Activated CD4-positive, alpha-beta T cell treated with anti-CD3 and anti-CD28 coated beads, Interleukin-2, amount 50 U/mL, for 24 hours (primary cell): ENCODE measurements around the gene CXCL17.

ENCODE experiments used
- DNase-seq, 2 donors: peaks; one replicate each; pipeline ENCODE4 v3.0.0-alpha.2; 2020; ENCODE audit warnings: low read depth in 1 of 2, low spot score in 1 of 2

The CXCL17 gene

DNA sequence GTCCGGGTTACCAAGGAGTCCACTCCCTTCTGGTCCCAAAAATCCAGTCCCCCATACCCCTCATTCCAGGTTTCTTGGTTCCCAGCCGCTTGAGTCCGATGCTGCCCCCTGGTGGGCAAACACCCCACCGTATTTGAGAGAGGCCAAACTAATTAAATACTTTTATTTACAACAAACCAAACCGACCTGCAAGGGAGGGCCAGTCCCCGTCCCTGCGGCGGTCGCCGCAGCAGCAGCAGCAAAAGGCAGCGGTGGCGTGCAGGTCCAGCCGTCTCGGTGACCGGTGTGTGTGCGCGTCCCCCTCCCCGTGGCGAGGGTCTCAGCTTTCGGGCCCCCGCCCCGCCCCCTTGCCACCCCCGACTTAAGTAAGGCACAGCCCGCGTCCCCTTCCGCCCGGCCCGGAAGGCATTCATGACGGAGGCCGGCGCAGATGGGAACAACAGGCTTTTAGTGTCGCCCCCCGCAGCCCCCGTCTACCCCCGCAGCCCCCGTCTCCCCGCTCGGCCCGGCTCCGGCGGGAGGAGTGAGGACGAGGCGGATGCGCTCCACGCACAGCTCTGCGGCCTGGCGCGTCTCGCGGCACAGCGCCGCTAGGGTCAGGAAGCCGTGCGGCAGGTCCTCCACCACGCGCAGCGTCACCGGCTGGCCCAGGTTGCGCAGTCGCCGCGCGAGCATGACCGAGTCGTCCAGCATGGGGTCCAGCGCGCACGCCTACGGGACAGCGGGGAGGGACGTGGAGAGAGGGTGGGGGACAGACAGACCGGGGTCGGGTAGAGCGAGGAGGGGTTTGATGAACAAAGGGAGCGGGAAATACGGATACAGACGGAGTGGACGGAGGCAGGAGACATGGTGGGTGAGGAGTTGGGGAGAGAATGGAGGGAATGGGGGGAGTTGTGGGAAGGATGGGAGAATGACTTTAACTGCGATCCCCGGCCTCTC, 41.1 kb downstream of the CXCL17 start:
- DNase-seq: peak; percentile 56 to 66

DNA sequence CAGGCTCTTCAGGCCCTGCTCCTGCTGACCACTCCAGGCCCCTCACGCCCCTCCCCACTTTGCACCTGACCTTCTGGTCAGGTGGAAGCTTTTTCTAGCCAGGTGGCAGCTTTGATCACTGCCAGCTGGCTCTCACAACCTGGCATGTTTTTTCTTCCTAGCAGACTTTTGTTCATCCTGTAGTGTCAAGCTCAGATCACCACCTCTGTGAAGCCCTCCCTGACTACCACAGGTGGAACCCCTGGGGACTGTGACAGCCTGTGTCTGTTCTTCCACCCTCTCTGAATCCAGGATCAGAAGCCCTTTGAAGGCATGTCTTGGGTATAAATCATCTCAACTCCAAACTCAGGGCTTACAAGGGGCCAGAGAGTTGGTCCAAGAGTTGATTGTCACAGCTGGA, 42.3 kb downstream of the CXCL17 start:
- DNase-seq: no peak

DNA sequence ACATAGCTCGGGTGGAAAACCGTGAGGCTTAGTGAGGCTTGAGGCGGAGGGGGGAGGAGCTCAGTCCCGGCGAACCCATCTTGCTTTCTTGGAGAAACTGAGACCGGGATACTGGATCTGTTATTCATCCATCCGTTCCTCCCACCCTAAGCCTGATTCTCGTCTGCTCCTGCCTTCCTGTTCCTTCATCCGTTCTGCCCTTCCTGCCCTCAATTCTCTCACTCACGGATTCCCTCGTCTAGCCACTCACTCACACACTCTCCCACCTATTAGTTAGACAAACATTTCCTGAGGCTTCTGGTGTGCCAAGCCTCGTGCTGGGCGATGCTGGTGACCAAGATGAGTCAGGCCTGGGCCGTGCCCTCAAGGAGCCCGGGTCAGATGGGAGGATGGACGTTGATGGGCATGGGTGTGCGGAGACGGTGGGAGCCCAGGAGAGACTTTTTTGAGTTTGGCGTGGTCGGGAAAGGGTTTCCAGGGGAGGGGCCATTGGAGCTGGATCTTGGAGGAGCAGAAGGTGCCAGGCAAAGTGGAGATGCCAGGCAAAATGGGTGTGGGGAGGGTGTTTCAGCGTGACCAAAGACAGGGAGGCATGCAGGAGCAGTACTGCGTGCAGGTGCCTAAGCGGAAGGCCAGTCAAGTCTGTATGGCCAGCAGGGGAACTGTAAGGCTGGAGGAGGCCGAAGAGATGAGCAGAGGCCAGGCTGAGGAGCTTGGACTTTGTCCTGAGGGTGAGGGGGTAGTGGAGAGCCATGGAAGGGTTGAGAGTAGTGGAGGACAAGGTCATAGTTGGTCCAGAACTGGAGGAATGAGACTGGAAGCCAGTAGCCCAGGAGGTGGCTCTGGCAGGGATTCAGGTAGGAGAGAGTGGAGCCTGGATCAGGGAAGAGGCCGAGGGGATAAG, 45.2 kb downstream of the CXCL17 start:
- DNase-seq: no peak

DNA sequence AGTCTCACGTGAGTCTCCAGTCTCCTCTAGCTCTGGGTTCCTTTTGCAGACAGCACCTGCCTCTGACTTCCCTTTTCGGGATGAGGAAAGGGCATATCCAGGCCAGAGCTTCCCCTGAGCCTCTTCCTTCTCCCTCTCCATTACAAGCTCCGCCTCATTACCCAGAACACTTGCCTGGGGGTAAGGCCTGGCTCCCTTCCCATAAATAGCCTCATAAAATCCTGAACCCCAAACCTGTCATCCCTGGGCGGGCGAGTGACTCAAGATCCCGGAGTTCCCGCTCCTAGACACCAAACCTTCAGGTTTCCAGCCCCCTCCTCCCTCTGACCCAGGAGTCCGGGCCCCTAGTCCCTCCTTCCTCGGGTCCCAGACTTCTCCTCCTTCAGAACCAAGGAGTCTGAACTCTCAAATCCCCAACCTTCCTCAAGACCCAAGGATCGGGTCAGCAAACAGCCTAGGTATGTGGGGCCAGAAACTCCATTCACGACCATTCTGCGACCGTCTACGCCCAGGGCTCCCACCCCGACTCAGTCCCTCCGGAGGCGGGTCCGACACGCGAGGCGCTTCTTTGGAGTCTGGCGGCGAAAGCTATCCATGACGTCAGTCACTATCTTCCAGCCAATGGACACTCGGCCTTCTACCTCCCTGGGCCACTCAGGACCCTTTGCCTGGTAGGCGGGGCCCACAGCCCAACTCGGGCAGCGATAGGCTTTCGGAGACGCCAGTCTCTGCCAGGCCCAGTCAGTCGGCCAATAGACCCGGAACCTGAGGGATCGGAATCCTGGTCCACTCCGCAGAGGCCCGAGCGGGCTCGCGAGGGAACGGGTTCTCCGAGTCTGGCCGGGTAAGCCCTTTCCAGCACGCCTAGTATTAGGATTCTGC, 46.1 kb downstream of the CXCL17 start:
- DNase-seq: peak; percentile 86 to 94

DNA sequence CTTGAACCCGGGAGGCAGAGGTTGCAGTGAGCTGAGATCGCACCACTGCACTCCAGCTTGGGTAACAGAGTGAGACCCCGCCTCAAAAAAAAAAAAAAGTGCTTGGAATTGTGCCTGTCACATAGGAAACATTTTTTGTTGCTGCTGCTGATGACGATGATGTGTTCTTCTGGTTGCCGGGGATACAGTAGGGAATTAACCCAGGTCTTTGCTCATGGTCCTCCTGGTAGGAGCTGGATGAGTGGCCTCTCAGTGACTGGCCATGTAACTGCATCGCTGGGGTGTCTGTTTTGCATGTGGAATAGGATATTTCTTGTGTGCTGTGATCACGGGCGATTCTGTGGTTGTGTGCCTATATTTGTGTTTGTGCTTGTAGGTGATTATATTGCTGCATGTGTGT, 48.0 kb downstream of the CXCL17 start:
- no peak for DNase-seq

DNA sequence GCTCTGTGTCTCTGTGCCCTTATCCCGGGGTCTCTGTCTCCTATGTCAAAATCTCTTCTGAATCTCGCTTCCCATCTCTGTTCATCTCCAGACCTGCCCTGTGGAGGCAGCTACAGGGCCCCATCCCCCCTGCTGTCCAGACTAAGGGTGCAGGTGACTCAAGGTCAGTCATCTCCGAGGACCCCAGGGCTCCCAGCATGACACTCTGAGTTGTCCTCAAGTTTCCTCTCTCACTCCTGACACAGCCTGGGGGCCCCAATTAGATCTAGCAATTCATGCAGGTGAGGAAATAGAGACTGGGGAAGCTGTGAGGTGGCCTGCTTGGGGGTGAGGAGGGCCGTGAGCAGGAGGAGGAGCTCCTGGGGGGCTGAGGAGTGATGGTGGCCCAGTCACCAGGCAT, 50.6 kb downstream of the CXCL17 start:
- DNase-seq: no peak

DNA sequence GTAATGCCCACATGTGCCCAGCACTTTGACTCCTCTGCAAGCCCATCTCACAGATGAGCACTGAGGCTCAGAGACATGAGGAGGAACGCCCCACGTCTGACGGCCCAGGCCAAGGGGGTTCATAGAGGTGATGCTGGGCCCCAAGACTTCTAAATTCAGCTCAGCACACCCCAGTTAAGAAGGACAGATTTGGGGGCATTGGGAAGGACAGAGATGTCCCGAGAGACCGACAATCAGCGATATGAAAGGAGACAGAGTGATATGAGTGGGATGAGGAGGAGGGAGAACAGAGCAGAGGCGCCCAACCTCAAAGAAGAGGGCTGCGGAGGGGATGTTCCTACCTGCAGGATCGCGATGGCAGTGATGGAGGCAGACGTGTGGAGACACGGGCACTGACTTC, 52.8 kb downstream of the CXCL17 start, which contains the start of gene CNFN:
Gene CNFN, minus strand, starts transcription at position 399 of the 400 bp plus-strand sequence. CDS start 1,260 bp downstream, outside the sequence.
- no peak for DNase-seq

DNA sequence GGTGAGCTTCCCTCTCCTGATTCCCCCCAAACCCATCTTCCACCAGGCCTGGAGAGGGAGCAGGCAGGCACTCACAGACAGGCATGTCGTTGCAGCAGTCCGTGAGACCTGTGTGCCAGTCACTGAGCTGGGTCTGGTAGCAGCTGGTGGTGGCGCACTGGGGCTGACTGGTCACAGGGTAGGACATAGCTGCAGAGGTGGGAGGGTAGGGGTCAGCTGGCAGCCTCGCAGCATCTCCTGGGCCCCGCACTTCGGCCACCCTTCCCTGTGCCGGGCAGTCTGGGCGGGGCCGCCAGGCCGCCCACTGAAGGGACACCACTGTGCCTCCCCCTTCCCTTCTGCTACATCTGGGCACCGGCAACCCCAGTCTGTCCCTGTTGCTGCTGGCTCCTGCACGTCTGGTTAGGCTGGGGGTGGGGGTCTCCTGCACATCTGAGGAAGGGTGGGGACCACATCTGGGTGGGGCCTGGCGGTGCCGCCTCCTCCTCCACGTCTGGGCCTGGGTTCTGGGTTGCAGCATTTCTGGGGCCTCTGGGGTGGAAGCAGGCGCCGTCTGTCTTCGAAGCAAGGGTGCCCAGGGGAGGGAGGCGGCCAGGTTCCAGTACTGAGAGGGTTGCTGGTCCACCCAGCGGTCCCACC, 53.8 kb downstream of the CXCL17 start:
- DNase-seq: no peak

DNA sequence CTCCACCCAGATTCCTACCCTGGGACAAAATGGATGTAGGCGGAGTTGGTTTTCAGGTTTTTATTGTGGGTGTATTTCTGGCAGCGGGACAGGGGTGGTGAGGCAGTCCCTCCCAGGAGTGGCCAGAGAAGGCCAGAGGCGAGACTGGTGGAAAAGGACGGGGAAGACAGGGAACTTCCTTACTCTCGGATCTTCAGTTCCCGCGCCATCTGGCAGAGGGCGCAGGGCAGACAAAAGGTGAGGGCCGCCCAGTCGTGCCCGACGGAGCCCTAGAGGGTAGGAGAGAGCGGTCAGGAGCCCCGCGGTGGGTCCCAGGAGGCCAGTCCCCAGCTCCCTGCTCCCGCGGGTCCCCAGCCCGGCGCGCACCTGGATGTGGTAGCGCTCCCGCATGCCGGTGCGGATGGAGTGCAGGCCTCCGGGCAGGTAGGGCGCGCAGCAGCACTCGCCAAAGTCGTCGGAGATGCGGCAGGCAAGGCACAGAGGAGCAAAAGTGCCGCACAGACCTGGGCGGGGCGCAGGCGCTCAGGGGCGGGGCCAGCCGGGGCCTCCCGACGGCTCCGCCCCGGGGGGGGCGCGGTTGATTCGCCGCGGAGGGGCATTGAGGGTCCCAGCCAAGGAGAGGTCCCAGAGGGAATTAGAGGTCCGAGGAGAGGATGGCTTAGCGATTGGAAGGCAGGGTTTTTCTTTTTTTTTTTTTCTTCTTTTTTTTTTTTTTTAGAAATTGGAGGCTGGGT, 55.6 kb downstream of the CXCL17 start:
- peak; percentile 33 to 57 for DNase-seq

DNA sequence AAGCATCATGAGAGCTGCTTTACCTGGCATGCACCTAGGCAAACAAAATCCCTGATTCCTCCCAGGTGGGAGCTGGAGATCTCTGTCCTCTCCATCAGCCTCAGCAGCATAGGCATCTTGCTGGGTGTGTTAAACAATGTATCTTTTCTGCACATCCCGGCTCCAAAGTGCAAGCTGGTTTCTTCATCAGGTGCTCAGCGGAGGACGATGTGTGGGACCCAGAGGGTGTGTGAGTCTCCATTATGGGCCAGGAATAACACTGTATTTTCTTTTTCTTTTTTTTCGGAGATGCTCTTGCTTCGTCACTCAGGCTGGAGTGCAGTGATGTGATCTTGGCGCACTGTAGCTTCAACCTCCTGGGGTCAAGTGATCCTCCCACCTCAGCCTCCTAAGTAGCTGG, 62.6 kb downstream of the CXCL17 start:
- DNase-seq: no peak
